ENCODE data around the gene TRAPPC13.

TRAPPC13 gene

GRCh38 chr5:65699338-65699737, 74.5 kb downstream of the TRAPPC13 start:
- TF ChIP-seq TCF12 (IDR thresholded peaks at IDR 0.05; ENCODE audit: low read depth) (no peak), EP300 (IDR thresholded peaks at IDR 0.05; ENCODE audit: borderline replicate concordance) (no peak), CREB1 (IDR thresholded peaks at IDR 0.05; ENCODE audit: low read depth) (no peak), TEAD4 (IDR thresholded peaks at IDR 0.05) (no peak), NFIC (IDR thresholded peaks at IDR 0.05) (no peak), FOXM1 (IDR thresholded peaks at IDR 0.05; ENCODE audit: borderline replicate concordance, low read depth) (no peak), REST (IDR thresholded peaks at IDR 0.05; ENCODE audit: low read depth) (no peak), TAF1 (IDR thresholded peaks at IDR 0.05; ENCODE audit: low read depth) (no peak), YY1 (IDR thresholded peaks at IDR 0.05; ENCODE audit: low read depth) (no peak), RAD21 (IDR thresholded peaks at IDR 0.05; ENCODE audit: low read depth) (no peak), MAX (IDR thresholded peaks at IDR 0.05) (no peak), EGR1 (IDR thresholded peaks at IDR 0.05) (no peak), CEBPB (IDR thresholded peaks at IDR 0.05) (no peak), ZBTB7A (IDR thresholded peaks at IDR 0.05; ENCODE audit: low read depth) (no peak)
- TF ChIP-seq, protein P1, sequence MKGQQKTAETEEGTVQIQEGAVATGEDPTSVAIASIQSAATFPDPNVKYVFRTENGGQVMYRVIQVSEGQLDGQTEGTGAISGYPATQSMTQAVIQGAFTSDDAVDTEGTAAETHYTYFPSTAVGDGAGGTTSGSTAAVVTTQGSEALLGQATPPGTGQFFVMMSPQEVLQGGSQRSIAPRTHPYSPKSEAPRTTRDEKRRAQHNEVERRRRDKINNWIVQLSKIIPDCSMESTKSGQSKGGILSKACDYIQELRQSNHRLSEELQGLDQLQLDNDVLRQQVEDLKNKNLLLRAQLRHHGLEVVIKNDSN (IDR thresholded peaks at IDR 0.05): no peak

DNA sequence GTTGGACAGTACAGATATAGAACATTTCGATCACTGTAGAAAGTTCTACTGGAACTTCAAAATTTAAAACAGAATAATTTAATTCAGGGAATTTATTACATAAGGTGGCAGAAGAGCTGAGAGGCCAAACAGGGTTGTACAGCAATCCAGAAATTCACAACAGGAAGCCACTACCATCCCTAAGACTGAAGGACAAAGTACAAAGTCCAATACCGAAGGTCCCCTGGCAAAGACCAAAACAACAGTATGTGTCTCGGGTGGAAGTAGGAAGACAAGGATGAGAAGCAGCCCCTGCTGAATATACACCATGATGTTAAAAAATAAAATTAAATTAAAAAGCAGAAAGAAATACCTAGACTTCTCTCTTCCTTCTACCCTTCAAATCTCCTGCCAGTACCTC, 77.2 kb downstream of the TRAPPC13 start:
- TF ChIP-seq EP300 (IDR thresholded peaks at IDR 0.05; ENCODE audit: borderline replicate concordance) (no peak), MAX (IDR thresholded peaks at IDR 0.05) (no peak), YY1 (IDR thresholded peaks at IDR 0.05; ENCODE audit: low read depth) (no peak), RAD21 (IDR thresholded peaks at IDR 0.05; ENCODE audit: low read depth) (no peak), CREB1 (IDR thresholded peaks at IDR 0.05; ENCODE audit: low read depth) (no peak), ZBTB7A (IDR thresholded peaks at IDR 0.05; ENCODE audit: low read depth) (no peak), TCF12 (IDR thresholded peaks at IDR 0.05; ENCODE audit: low read depth) (no peak), TAF1 (IDR thresholded peaks at IDR 0.05; ENCODE audit: low read depth) (no peak), TEAD4 (IDR thresholded peaks at IDR 0.05) (no peak), EGR1 (IDR thresholded peaks at IDR 0.05) (no peak)
- TF ChIP-seq, protein P1 (IDR thresholded peaks at IDR 0.05): no peak

GRCh38 chr5:65704621-65705239, 79.9 kb downstream of the TRAPPC13 start:
- TF ChIP-seq TAF1 (IDR thresholded peaks at IDR 0.05; ENCODE audit: low read depth): no peak
- no peak for TF ChIP-seq MAX (IDR thresholded peaks at IDR 0.05)

DNA sequence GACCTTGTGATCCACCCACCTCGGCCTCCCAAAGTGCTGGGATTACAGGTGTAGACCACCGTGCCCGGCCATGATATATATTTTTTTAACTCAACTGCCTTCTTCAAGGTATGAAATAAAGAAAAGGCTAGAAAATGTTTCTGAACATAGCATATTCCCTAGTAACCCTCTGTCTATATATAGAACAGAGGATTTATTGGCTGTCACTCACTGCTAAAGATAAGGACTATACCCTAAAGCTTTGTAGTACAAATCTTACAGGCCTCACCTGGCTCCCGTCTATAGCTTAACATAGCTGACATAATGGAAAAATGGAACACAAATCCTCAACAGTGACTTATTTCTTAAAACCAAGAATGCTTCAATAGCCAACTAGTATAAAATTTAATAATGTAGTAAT, 82.8 kb downstream of the TRAPPC13 start:
- TF ChIP-seq ZBTB7A (IDR thresholded peaks at IDR 0.05; ENCODE audit: low read depth) (no peak), TCF12 (IDR thresholded peaks at IDR 0.05; ENCODE audit: low read depth) (no peak), FOXM1 (IDR thresholded peaks at IDR 0.05; ENCODE audit: borderline replicate concordance, low read depth) (no peak), RAD21 (IDR thresholded peaks at IDR 0.05; ENCODE audit: low read depth) (no peak), REST (IDR thresholded peaks at IDR 0.05; ENCODE audit: low read depth) (no peak), NFIC (IDR thresholded peaks at IDR 0.05) (no peak), YY1 (IDR thresholded peaks at IDR 0.05; ENCODE audit: low read depth) (no peak), TAF1 (IDR thresholded peaks at IDR 0.05; ENCODE audit: low read depth) (no peak), EGR1 (IDR thresholded peaks at IDR 0.05) (no peak), CEBPB (IDR thresholded peaks at IDR 0.05) (no peak), EP300 (IDR thresholded peaks at IDR 0.05; ENCODE audit: borderline replicate concordance) (no peak), TEAD4 (IDR thresholded peaks at IDR 0.05) (no peak), CREB1 (IDR thresholded peaks at IDR 0.05; ENCODE audit: low read depth) (no peak), MAX (IDR thresholded peaks at IDR 0.05) (no peak)
- TF ChIP-seq, protein P1 (IDR thresholded peaks at IDR 0.05): no peak

GRCh38 chr5:65708145-65708544, 83.3 kb downstream of the TRAPPC13 start:
- TF ChIP-seq TCF12 (IDR thresholded peaks at IDR 0.05; ENCODE audit: low read depth) (no peak), NFIC (IDR thresholded peaks at IDR 0.05) (no peak), REST (IDR thresholded peaks at IDR 0.05; ENCODE audit: low read depth) (no peak), FOXM1 (IDR thresholded peaks at IDR 0.05; ENCODE audit: borderline replicate concordance, low read depth) (no peak), EP300 (IDR thresholded peaks at IDR 0.05; ENCODE audit: borderline replicate concordance) (no peak), RAD21 (IDR thresholded peaks at IDR 0.05; ENCODE audit: low read depth) (no peak), YY1 (IDR thresholded peaks at IDR 0.05; ENCODE audit: low read depth) (no peak), TAF1 (IDR thresholded peaks at IDR 0.05; ENCODE audit: low read depth) (no peak), ZBTB7A (IDR thresholded peaks at IDR 0.05; ENCODE audit: low read depth) (no peak), EGR1 (IDR thresholded peaks at IDR 0.05) (no peak), CEBPB (IDR thresholded peaks at IDR 0.05) (no peak), MAX (IDR thresholded peaks at IDR 0.05) (no peak), CREB1 (IDR thresholded peaks at IDR 0.05; ENCODE audit: low read depth) (no peak), TEAD4 (IDR thresholded peaks at IDR 0.05) (no peak)
- TF ChIP-seq, protein P1 (IDR thresholded peaks at IDR 0.05): no peak
